Measurements from ENCODE around the gene NAB2.

NAB2 gene

DNA sequence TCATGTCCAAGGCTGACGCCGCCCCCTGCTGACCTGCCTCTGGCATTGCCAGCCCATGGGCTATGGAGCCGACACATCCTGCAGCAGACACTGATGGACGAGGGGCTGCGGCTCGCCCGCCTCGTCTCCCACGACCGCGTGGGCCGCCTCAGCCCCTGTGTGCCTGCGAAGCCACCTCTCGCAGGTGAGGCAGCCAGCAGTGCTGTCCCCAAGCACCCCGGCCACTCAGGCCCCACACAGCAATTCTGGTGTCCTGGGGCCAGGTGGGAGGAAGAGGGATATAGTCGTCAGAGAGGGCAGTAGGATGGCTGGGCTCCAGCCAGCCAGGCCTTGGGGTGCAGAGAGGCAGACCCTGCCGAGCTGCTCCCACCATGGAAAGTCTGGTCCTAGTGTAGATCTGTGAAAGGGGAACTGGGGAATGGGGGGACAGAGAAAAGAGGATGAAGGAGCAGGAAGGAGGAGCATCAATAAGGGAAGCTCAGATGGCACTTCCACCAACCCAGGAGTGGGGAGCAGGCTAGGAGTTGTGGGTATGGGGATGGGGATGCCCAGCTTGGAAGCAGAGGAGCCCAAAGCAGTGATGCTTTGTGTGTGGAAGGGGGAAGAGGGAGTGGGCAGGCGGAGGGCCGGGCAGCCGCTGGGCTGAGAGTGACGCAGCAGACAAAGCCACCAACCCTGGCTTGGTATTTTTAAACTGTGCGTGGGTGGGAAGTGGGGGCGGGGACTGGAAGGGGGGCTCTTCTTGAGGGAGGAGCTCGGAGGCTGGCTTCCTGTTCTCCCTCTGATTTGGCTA lies 4.7 kb downstream of the NAB2 start:
- peak; percentile 89 for DNase-seq (ENCODE audit: low spot score)

DNA sequence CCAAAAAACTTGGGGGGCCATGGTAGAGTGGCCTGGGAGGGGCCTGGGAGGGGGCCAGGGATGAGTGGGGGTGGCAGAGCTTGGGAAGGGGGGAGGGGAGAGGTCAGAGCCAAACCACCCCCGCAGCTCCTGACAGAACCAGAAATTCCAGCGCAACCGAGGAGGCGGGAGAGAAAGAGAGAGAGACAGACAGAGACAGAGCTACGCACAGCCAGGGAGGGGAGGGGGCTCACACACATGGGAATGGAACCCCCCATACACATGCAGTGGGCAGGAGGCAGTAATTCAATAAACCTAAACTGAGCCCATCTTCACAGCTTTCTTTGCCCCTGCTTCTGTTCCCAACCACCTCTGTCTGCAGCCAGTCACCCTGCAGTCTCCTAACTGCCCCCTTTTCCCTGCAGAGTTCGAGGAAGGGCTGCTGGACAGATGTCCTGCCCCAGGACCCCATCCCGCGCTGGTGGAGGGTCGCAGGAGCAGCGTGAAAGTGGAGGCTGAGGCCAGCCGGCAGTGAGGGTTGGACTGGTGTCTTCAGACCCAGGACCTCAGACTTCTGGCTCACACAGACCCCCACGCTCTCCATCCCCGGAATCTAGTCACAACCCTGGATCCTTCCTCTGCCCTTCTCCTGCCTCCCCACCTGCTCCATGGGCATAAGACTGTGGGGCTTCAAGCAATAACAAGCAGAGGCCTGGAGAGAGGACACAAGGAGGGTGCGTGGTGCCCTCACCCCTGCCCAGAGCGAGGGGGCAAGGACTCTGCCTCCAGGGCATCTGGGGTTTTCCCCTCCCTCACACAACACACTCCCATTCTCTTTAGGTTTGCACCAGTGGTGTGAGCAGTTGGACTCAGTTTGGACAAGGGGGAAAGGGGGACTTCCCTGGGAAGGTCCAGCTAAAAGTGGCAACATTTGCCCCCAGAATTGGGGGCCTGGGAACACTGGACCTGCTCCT lies 5.6 kb downstream of the NAB2 start:
- peak; percentile 40 for DNase-seq (ENCODE audit: low spot score)

DNA sequence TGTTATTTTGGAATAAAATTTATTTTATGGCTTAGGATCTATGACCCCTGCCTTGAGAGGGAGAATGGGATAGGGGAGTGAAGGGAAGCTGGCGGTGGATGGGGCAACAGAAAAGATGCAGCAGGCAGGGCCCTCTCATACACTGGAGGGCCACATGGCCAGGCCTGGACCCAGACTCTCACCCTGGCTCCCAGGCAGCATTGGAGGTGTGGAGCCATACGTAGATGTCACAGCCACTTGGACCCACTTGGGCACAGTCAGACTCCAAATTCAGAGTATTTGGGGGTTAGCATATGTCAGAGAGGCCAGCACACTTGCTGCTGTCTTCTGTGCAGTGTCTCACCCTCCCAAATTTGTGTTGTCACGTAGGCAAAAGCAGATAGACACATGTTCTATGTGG lies 6.5 kb downstream of the NAB2 start:
- no peak for DNase-seq (ENCODE audit: low spot score)

DNA sequence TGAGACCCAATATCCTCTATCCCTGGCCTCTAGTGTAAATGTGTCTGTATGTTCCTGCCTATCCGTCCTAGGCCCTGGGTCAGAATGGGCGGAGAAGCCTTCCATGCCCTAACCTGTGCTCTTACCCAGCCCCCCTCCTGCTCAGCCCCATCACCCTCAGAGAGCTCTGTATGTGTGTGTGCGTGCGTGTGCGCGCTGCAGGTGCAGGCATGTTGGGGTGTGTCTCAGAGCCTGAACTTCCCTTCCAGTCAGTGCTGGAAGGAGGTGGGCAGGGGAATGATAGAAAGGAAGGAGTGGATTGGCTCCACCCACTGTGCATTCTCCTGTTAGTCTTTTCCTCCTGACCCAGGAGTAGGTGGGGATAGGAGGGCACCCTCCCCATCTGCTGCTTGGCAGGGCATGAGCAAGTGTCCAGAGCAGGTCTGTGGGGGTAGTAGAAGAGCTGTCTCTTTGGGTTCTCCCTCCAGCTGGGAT lies 7.2 kb downstream of the NAB2 start:
- peak; percentile 38 for DNase-seq (ENCODE audit: low spot score)

DNA sequence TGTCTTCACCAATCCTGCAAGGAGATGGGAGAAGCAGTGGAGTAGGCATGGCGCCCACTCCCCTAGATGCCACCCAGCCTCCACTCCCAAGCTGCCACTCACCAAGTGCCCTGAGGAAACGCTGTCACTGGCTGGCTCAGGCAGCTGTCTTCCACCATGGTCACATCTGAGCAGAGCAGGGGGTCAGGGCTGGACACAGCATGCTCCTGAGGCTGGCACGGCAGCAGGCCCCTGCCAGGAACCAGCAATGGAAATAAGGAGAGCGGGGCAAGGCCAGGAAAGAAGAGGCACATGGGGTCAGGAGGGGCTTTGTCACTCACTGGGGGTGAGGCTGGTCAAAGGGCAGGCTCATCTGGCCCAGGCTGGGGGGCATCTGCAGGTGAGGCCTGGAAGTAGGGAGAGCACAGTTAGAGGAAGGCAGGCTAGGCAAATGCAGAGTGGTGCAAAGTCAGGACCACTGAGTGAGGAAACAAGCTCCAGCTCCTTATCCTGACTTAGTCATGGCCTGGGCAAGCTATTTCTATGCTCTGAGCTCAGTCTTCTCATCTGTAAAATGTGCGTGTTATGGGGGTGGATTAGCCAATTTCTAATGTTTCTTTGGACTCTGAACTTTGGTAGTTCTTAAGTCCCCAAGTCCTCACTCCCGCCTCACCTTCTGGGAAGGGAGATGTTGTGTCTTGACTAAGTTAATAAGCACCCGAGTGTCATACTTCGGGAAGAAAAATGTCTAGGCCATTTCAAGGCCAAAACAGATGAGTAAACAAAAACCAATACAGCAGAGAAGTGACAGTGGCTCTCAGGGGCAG lies 8.0 kb downstream of the NAB2 start:
- no peak for DNase-seq (ENCODE audit: low spot score)

DNA sequence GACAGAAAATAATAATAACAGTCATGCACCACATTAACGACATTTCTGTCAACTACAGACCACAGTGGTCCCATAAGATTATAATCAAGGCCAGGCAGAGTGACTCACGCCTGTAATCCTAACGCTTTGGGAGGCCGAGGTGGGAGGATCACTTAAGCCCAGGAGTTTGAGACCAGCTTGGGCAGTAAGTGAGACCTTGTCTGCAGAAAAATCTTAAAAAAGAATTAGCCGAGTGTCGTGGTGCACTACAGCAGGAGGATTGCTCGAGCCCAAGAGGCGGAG lies 8.6 kb downstream of the NAB2 start:
- DNase-seq (ENCODE audit: low spot score) = no peak

DNA sequence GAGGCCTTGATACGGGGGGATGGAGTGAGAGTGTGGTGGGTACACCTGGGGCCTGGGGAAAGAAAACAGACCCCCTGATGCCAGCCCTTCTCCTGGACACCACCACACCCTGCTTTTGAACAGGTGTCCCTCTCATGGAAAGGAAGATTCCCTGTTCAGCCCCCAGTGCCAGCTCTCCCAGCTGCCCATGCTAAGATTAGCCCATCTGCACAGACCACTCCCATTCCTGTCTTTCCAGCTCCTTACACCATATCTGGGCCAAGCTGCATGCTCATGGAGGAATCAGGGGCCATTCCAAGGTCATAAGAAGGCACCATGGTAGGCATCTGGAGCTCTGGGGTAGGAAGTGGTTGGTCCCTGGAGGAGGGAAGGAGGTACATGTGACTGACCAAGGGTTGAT lies 9.6 kb downstream of the NAB2 start:
- no peak for DNase-seq (ENCODE audit: low spot score)

DNA sequence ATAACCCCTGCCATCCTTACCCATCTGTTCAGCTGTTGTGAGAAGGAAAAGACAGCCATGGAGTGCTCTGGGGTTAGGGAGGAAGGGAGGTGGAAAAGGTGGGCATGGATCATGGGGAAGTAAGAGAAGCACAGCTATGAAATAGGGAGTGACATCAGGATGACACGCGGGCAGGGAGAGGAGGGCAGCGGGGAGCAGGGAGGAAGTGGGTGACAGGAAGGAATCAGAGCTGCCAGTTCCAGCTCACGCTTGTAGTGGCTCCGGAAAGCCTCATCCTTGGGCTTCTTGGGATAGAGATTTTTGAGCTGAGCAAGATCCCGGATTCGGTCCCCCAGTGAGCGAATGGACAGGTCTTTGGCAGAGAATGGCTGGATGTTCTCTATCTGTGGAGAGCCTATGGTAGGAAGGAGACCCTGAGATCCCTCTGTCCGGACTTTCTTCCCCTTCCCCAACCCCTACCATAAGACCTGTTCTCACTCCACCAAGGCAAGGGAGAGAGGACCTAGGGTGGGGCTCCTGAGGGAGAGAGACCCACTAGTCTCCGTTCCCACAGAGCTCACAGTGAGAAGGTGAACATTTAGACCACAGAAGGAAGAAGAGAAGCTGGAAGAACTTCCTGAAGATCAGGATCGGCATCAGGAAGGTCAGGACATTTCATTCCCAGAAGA lies 10.3 kb downstream of the NAB2 start:
- no peak for DNase-seq (ENCODE audit: low spot score)

DNA sequence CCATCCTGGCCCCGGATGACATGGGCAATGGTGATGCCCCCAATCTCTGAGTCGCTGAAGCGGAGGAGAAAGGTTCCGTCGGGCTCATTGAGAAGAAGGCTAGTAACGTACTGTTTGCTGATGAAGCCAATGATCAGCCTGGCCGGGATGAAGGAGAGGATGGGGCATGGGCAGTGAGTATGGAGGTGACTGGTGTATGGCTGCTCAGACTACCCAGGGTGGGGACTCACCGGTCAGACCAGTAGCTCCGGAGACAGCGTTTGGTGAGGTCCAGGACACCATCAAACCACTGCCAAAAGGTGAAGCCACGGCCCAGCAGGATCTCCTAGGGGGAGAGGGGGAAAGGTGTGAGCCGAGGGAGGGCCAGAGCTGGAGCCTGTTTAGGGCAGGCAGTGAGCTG lies 10.9 kb downstream of the NAB2 start:
- no peak for DNase-seq (ENCODE audit: low spot score)

DNA sequence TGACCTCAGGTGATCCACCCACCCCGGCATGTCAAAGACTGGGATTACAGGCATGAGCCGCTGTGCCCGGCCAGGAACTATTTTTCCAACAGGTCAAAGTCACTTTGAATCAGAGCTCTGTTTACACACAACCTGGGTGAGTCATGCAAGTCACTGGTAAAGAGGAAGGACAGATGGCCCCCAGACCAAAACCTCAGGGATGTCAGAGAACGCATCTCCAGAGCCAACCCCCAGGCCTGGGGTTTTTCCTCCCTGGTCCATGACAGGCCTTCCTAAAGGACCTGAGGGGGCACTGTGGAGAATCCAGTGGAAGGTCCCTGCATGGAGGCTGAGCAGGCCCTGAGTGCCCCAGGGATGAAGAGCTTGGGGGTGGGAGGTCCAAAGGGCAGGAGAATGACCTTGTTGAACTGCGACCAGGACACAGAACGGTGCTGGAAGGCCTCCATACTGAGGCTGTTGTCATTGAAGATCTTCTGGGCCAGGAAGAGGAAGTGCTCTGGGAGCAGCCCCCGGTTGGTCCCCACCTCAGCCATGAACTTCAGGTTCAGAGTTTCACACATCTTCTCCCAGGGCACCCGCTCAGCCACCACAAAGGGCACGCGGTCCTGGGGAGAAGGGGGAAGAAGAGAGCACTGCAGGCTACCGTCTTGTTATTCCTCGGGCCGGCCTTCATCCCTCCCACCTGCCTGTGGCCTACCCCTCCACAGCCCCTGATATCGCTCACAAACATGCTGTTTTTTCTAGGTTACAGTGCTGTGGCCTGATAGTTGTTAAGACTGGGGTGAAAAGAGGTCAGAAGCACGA lies 13.2 kb downstream of the NAB2 start:
- no peak for DNase-seq (ENCODE audit: low spot score)

DNA sequence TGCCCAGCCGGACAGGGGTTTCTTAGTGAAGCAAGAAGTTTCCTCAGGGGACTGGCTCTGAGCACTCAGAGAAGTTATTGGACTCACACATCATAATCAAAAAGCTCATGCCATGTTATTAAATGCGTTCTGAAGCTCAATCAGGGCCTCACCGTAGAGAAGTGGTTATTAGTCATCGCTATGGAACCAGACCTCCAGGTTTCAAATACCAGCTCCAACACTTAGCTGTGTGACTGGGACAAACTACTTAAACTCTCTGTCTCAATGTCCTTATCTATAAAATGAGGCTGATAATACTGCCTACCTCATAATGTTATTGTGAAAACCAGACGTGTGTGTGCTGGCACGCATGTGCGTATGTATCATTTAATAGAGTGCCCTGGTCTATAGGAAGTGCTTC lies 14.9 kb downstream of the NAB2 start:
- DNase-seq (ENCODE audit: low spot score) = no peak

DNA sequence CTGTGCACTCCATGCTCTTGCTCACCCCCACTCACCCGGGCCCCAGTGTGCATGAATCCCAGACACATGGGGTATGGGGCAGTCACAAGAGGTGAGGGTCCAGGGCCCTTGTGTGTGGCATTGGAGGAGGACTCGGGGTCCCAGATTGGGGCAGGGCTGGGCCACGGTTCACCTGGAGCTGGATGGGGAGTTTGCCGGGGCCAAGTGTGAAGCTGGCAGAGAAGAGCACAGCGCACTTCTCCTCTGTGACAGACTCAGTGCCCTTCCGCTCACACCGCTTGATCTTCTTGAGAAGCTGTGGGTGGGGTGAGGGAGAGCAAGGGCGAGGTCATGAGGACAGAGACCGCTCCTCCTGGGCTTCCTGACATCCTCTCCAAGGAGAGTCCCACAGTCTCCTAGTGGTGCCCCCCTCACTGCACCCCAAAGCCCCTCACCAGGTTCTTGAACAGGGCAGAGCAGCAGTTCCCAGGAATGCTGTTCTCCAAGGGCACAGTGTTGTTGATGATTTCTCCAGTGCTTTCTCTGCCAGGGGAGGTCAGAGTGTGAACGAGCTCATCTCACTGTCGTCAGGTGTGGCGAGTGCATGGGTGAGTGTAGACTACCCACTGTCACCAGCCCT lies 15.5 kb downstream of the NAB2 start:
- DNase-seq (ENCODE audit: low spot score) = no peak

DNA sequence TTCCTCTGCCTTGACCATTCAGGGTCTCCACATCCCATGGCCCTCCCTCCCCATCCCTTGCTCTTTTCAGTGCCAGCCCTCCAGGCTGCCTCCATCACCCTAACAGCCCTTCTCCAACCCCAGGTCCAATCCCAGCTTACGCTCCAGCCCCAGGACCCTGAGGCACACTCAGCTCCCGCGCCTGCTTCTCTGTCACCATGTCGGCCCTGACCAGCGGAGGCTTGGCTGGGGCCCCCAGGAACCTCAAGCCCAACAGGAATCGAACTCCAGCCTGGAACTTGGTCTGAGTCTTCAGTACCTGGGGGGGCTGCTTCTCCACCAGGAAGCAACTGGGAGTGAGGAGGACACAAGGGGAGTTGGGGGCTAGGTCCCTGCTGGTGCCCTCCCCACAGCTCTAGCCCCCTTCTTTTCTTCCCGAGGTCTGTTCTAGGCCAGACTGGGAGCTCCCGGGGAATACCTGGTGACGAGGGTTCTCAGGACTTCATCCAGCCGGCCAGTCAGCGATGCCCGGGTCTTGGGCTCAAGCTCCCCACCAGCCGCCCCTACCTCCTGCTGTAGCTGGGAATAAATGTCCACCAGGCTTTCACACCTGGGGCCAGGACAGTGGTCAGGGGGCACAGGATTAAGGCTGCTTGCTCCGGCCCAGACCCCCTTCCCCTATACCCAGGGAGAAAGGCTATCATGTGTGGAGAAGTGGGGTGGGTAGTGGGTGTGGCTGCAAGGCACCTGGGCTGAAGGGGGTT lies 16.3 kb downstream of the NAB2 start:
- DNase-seq (ENCODE audit: low spot score) = no peak

DNA sequence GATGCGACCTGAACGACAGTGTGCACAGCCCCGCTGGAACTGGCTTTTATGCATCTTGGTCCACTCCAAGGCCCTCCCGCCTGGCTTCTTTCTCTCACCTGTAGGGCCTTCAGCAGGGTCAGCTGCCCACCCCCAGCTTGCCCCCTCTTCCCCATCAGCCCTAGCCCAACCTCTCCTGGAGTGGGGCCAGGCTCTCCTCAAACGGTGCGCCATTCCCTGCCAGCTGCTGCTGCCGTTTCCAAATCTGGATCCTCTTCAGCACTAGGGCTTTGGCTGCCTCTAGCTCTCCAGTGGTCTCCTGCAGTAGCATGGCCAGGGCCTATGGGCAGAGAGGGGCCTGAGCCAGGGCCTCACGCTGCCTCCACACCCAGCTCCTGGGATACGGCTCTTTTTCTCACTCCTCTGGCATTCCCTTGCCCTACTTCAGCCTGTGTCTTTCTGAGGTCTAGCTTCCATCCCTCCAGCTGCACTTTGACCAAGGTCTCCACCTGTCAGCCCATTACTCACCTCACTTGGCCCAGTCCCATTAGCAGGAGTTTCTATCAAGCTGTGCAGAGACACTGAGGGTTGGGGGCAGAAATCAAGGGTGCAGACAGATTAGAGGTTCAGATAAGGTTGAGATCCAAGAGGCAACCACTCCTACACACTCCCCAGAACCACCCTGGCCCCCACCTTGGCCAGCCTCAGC lies 17.3 kb downstream of the NAB2 start:
- DNase-seq (ENCODE audit: low spot score) = no peak

DNA sequence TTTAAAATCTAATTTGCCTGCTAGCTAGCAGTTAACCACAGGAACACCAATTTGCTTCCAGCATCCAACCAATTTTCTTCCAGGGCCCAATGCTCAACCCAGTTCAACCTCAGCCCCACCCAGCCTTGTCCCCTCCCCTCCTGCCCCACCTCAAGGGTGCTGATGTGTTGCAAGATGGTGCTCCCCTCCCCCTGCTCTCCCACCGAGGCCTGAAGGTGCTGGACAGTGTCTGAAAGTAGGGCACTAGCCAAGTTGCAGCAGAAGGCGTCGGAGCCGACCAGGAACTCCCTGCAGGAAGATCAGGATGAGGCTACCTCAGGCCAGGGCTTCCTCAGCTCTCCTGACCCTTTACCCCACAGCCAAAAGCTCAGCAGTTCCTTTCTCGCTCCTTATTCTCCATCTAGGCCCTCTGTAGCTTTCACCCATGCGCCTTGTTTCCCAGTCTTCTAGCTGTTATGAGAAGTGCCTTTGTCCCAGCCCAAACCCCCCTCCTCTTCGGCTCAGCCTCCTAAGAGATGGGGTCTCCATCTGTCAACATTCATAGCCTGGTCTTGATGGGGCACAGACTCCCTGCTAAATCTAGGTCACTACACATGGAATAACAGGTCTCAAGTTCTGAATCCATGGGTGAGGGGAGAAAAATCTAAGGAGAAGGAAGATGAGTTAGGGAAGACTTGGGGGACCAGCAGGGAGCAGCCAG lies 18.7 kb downstream of the NAB2 start:
- no peak for DNase-seq (ENCODE audit: low spot score)

DNA sequence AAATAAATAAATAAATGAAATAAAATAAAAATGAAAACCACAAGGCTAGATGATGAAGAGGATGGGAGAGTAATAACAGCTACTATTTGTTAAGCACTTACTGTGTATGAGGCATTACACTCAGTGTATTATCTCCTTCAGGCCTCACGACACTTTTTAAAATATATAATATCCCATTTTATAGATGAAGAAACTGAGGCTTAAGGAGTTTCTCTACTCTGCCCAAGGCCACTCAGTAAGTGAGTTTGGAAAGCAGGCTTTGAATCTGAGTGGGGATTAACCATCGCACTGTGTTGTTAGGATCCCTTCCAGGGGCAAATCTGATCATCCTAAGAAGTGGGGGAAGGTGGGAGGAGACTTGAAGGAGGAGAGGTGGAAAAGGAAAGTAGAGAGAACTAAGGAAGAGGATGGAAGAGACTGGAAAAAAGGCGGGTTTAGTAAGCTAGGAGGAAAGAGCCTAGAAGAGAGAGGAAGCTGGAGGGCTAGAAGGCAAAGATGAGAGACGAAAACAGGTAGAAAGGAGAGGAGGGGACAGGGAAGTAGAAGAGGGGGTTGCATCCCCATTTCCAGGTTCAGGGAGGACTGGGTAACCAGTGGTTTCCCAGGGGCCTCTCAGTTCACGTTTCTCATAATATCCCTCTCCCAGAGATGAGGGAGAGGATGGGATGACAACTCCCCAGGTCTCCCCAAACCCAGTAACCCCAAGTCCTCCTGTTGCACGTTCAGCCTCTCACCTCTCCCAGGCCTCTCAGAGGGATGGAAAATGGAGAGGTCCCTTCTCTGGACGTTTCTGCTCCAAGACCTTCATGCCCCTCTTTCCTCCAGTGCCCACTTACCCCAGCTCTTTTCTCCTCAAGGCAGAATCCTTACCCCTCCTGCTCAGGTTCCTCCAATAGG lies 20.5 kb downstream of the NAB2 start:
- no peak for DNase-seq (ENCODE audit: low spot score)
